HepG2 (cell line): ENCODE measurements around the gene STYX. TPM values are rescaled to one million over a fixed set of nuclear protein-coding genes. Genes with fewer than 3 reads are reported as not detected.

Source experiments
- CHD2 ChIP-seq: IDR thresholded peaks from 2 replicates; pipeline ENCODE4 v1.6.1; 2011; ENCODE audit warnings: low read depth, low read length, improper control_type of control experiment
- EZH2 ChIP-seq: conservative IDR thresholded peaks from 2 replicates; pipeline ENCODE4 v1.6.1; 2012; ENCODE audit warnings: mild to moderate bottlenecking, low read depth, low read length, moderate library complexity
- FOXA3 ChIP-seq: IDR thresholded peaks from 2 replicates; pipeline ENCODE4 v1.6.1; 2016; ENCODE audit warnings: missing genetic modification reagents, missing compliant biosample characterization
- GMEB2 ChIP-seq: IDR thresholded peaks from 2 replicates; pipeline ENCODE4 v1.6.1; 2016; ENCODE audit warnings: missing biosample characterization, missing genetic modification reagents, low read depth
- HDAC2 ChIP-seq: sonication (generic); formaldehyde crosslinking; IDR thresholded peaks from 2 replicates; pipeline ENCODE4 v1.4.0; 2020; ENCODE audit warnings: missing genetic modification reagents
- HMG20A ChIP-seq: IDR thresholded peaks from 2 replicates; pipeline ENCODE4 v1.6.1; 2016; ENCODE audit warnings: borderline replicate concordance
- IKZF4 ChIP-seq: sonication (generic); formaldehyde crosslinking; IDR thresholded peaks from 2 replicates; pipeline ENCODE4 v1.5.1; 2020; ENCODE audit warnings: borderline replicate concordance, mild to moderate bottlenecking, low read depth, missing genetic modification reagents; ENCODE audit errors: not compliant biosample characterization
- KDM6A ChIP-seq: IDR thresholded peaks from 2 replicates; pipeline ENCODE4 v1.6.1; 2016; ENCODE audit warnings: low read depth
- KLF15 ChIP-seq: sonication (generic); formaldehyde crosslinking; IDR thresholded peaks from 2 replicates; pipeline ENCODE4 v1.8.1; 2023; ENCODE audit warnings: borderline replicate concordance, mild to moderate bottlenecking, inconsistent platforms, missing genetic modification reagents, mixed read lengths
- MATR3 ChIP-seq: sonication (generic); formaldehyde crosslinking; IDR thresholded peaks from 2 replicates; pipeline ENCODE4 v1.4.0; 2020; ENCODE audit warnings: missing genetic modification reagents
- PRMT3 ChIP-seq: sonication (generic); formaldehyde crosslinking; IDR thresholded peaks from 2 replicates; pipeline ENCODE4 v1.8.1; 2022; ENCODE audit warnings: low read depth, mild to moderate bottlenecking, moderate library complexity, missing genetic modification reagents, borderline replicate concordance
- SOX13 ChIP-seq, 3 experiments: fragments of 450-650 bp in 1 of 3; sonication (generic) in 1 of 3; formaldehyde crosslinking in 1 of 3; IDR thresholded peaks in 2 of 3; conservative IDR thresholded peaks in 1 of 3; 2 replicates each; pipeline versions ENCODE4 v1.5.0 to v1.6.1; 2016 to 2020; ENCODE audit warnings: antibody characterized with exemption in 1 of 3, mild to moderate bottlenecking in 1 of 3, missing compliant biosample characterization in 1 of 3, missing genetic modification reagents in 1 of 3, moderate library complexity in 1 of 3
- TAF15 ChIP-seq: fragments of 200-400 bp; formaldehyde crosslinking; IDR thresholded peaks from one replicate; pipeline ENCODE4 v1.6.1; 2018; ENCODE audit warnings: mild to moderate bottlenecking, low read depth, low read length; ENCODE audit not compliant: poor library complexity, severe bottlenecking
- ZBTB3 ChIP-seq: sonication (generic); formaldehyde crosslinking; IDR thresholded peaks from 2 replicates; pipeline ENCODE4 v1.4.0; 2020; ENCODE audit warnings: low read depth, mild to moderate bottlenecking, moderate library complexity, missing genetic modification reagents, borderline replicate concordance
- ZMAT3 ChIP-seq: sonication (generic); formaldehyde crosslinking; conservative IDR thresholded peaks from 2 replicates; pipeline ENCODE4 v1.7.0; 2021; ENCODE audit warnings: missing genetic modification reagents
- ZNF224 ChIP-seq: sonication (generic); formaldehyde crosslinking; IDR thresholded peaks from 2 replicates; pipeline ENCODE4 v1.5.0; 2020; ENCODE audit warnings: mild to moderate bottlenecking, missing genetic modification reagents
- ZNF281 ChIP-seq: sonication (generic); formaldehyde crosslinking; IDR thresholded peaks from 2 replicates; pipeline ENCODE4 v1.4.0; 2020; ENCODE audit warnings: missing genetic modification reagents, borderline replicate concordance
- ZNF331 ChIP-seq: sonication (generic); formaldehyde crosslinking; IDR thresholded peaks from 2 replicates; pipeline ENCODE4 v1.4.0; 2020; ENCODE audit warnings: missing genetic modification reagents
- ZNF446 ChIP-seq: sonication (generic); formaldehyde crosslinking; IDR thresholded peaks from 2 replicates; pipeline ENCODE4 v1.5.0; 2020; ENCODE audit warnings: mild to moderate bottlenecking, missing genetic modification reagents
- ZNF558 ChIP-seq: sonication (generic); formaldehyde crosslinking; IDR thresholded peaks from 2 replicates; pipeline ENCODE4 v1.9.0; 2022; ENCODE audit warnings: mild to moderate bottlenecking, missing genetic modification reagents, borderline replicate concordance
- ZNF619 ChIP-seq: sonication (generic); formaldehyde crosslinking; IDR thresholded peaks from 2 replicates; pipeline ENCODE4 v1.4.0; 2020; ENCODE audit warnings: mild to moderate bottlenecking, missing genetic modification reagents
- ZNF660 ChIP-seq: sonication (generic); formaldehyde crosslinking; IDR thresholded peaks from 2 replicates; pipeline ENCODE4 v1.5.1; 2020; ENCODE audit warnings: mild to moderate bottlenecking, low read depth, missing genetic modification reagents, borderline replicate concordance
- ZNF737 ChIP-seq: sonication (generic); formaldehyde crosslinking; IDR thresholded peaks from 2 replicates; pipeline ENCODE4 v1.5.0; 2020; ENCODE audit warnings: missing genetic modification reagents, mild to moderate bottlenecking, borderline replicate concordance
- ZNF740 ChIP-seq: sonication (generic); formaldehyde crosslinking; IDR thresholded peaks from 2 replicates; pipeline ENCODE4 v1.4.0; 2020; ENCODE audit warnings: missing genetic modification reagents
- ZNF792 ChIP-seq: IDR thresholded peaks from 2 replicates; pipeline ENCODE4 v1.6.1; 2016
- polyA plus RNA-seq, 8 experiments: library from polyadenylated mRNA; depleted of rRNA in 3 of 8; stranded (reverse) in 7 of 8; unstranded in 1 of 8; fragments of >200 nt; fragmentation: Illumina TruSeq in 4 of 8; extraction: Trizol in 4 of 8; gene quantifications; 2 replicates each; pipeline versions ENCODE4 v1.2.1 to v1.2.3, GENCODE V29; 2011 to 2016; ENCODE audit warnings: low read depth in 4 of 8, missing spikeins in 1 of 8, mixed read lengths in 1 of 8; ENCODE audit not compliant: insufficient read depth in 1 of 8
- total RNA-seq, 5 experiments: library from RNA; depleted of rRNA; stranded (reverse); fragments of >200 nt; fragmentation: Illumina TruSeq; extraction: Trizol; gene quantifications; 2 replicates each; pipeline ENCODE4 v1.2.3, GENCODE V29; 2016; ENCODE audit warnings: low read depth in 1 of 5

Gene STYX
- total and polyA plus RNA-seq, 2 of the 13 experiments (the other 11 are each of a cell fraction or from before 2014, with no cell fraction given) = 6.6 to 10.9 TPM

GRCh38 chr14:52791223-52792096, 61.5 kb downstream of the STYX start, which contains the start of gene GNPNAT1 (continued):
- peak; percentile 42; the same call in 1 of the 2 replicates for TF ChIP-seq ZNF281 (CRISPR knock-in tag)
- no peak for TF ChIP-seq ZNF619 (CRISPR knock-in tag)
- TF ChIP-seq ZNF740 (CRISPR knock-in tag) = 0 out of 2 replicates have a peak, but pooled peaks have one; percentile 74
- 0 out of 2 replicates have a peak, but pooled peaks have one; percentile 71 for TF ChIP-seq ZNF660 (CRISPR knock-in tag)
- no peak for TF ChIP-seq ZNF737 (CRISPR knock-in tag)
- peak; percentile 80; the same call in 1 of the 2 replicates for TF ChIP-seq ZNF558 (CRISPR knock-in tag)
- no peak for TF ChIP-seq SOX13 (IDR thresholded peaks at IDR 0.05)
- peak in 1 of 2 experiments; percentile 40; a peak in 1 of 4 replicates for TF ChIP-seq SOX13 (CRISPR knock-in tag; conservative IDR thresholded peaks at IDR 0.05 in 1 of 2, IDR thresholded peaks at IDR 0.05 in 1 of 2)
- no peak for TF ChIP-seq ZNF224 (CRISPR knock-in tag)
- no peak; the same call in none of the 2 replicates for TF ChIP-seq ZMAT3 (CRISPR knock-in tag)
- TF ChIP-seq HDAC2 = peak; percentile 51
- peak; percentile 71; the same call in 1 of the 2 replicates for TF ChIP-seq ZNF331
- TF ChIP-seq KDM6A (CRISPR knock-in tag) = peak; percentile 10; the same call in 1 of the 2 replicates
- no peak for TF ChIP-seq CHD2
- TF ChIP-seq HMG20A (CRISPR knock-in tag) = no peak
- no peak for TF ChIP-seq TAF15
- peak; percentile 78 for TF ChIP-seq IKZF4 (CRISPR knock-in tag)
- no peak for TF ChIP-seq EZH2
- peak; percentile 68 for TF ChIP-seq GMEB2
- TF ChIP-seq KLF15 = 0 out of 2 replicates have a peak, but pooled peaks have one; percentile 85
- no peak for TF ChIP-seq PRMT3
- TF ChIP-seq MATR3 (CRISPR knock-in tag) = no peak
- TF ChIP-seq ZNF446 = peak; percentile 66
- peak; percentile 83; the same call in 1 of the 2 replicates for TF ChIP-seq ZNF792 (CRISPR knock-in tag)
- no peak for TF ChIP-seq FOXA3
- TF ChIP-seq ZBTB3 (CRISPR knock-in tag) = no peak
